Activated naive CD4-positive, alpha-beta T cell treated with anti-CD3 and anti-CD28 coated beads, Interleukin-2, amount 10 ng/mL, durations not matched to agents 7 days and 5 days (primary cell): ENCODE measurements around the gene UGT1A9.
"Not testable (repeated sequence)": the region's sequence is repeated elsewhere in the genome, so short reads cannot be mapped to it uniquely, and the experiment has no call there.

Experiments
- CTCF ChIA-PET: fragments of 350-600 bp; sonication (Branson Sonifier 250); formaldehyde crosslinking; loops from one replicate; lab custom pipeline; 2021; ENCODE audit warnings: antibody characterized with exemption; lab: Charles Lee
- DNase-seq: peaks from one replicate; pipeline ENCODE4 v3.0.0-alpha.2; 2020
- H3K27ac Mint-ChIP-seq: one replicate; pipeline ENCODE4 v1.8.0; 2021; ENCODE audit warnings: mild to moderate bottlenecking, moderate library complexity, mixed read lengths
- H3K27me3 Mint-ChIP-seq: one replicate; pipeline ENCODE4 v1.8.0; 2021; ENCODE audit warnings: mild to moderate bottlenecking, mixed read lengths
- H3K36me3 Mint-ChIP-seq: one replicate; pipeline ENCODE4 v1.8.0; 2021; ENCODE audit warnings: mixed read lengths
- H3K4me1 Mint-ChIP-seq: one replicate; pipeline ENCODE4 v1.8.0; 2021; ENCODE audit warnings: mixed read lengths
- H3K4me3 Mint-ChIP-seq: one replicate; pipeline ENCODE4 v1.8.0; 2021; ENCODE audit warnings: mild to moderate bottlenecking, moderate library complexity, mixed read lengths
- H3K9me3 Mint-ChIP-seq: one replicate; pipeline ENCODE4 v1.8.0; 2021; ENCODE audit warnings: mixed read lengths

Gene UGT1A9

DNA sequence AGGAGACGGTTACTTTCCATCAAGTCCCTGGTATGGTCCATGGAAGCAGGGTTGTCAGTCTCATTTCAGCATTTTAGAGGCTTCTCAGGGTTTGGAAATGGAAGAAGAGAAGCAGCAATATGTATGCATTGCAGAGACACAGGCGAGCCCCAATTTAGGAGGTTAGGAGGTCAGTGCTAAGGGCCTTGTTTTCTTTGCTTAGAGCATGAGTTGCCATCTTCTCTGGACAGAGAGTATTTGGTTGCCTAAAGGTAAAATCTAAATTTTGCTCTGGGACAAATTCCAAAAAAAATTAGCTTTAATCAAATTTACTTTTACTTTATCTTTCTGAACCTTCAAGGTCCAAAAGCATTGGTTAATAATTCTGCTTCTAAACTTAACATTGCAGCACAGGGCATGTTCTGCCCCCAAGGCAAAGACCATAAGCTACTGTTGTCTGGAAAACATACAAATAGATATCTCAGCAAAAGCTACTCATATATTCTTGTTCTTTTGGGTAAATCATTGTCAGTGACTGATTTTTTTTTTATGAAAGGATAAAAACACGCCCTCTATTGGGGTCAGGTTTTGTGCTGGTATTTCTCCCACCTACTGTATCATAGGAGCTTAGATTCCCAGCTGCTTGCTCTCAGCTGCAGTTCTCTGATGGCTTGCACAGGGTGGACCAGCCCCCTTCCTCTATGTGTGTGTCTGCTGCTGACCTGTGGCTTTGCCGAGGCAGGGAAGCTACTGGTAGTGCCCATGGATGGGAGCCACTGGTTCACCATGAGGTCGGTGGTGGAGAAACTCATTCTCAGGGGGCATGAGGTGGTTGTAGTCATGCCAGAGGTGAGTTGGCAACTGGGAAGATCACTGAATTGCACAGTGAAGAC lies at the start of gene UGT1A9:
TSS of gene UGT1A9 (plus strand) at position 609 of the 872 bp plus-strand sequence. CDS start at position 646, 37 bp downstream.
- no peaks in the 10 kb centered on the region for H3K9me3 Mint-ChIP-seq
- peaks cover 10% of the 10 kb centered on the region for H3K27me3 Mint-ChIP-seq
- H3K4me1 Mint-ChIP-seq = no peaks in the 10 kb centered on the region
- H3K4me3 Mint-ChIP-seq = no peak within 1 kb of the TSS
- no peak for DNase-seq
- H3K27ac Mint-ChIP-seq = no peak within 1 kb of the TSS
- no peaks in the 10 kb centered on the region for H3K36me3 Mint-ChIP-seq
- CTCF ChIA-PET = no interaction called here

DNA sequence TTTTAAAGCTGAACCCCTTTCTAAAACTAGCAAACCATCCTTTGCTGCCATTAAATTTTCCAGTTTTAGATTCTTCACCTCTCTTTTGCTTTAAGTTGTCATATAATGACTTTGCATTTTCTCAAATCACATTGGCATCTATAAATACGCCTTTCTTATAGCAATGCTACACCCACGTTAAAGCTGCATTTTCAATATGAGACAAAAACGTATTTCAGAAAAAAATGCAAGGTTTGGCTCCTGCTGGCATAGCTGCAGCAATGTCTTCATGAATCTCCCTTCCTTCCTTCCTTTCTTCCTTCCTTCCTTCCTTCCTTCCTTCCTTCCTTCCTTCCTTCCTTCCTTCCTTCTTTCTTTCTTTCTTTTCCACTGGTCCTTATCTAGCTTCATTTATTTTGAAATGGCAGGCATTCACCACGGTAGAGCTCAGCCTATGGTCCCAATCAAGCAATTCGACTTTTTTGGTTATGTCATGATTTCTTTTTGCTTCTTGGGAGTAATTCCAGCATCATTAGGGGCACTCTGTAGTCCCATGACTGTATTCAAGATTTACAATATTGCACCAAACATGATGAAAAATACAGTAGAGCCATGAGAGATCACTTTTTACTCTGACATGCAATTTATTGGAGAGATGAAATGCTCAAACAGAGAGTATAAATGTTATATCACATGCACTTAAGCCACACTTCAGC lies 44.2 kb upstream of the UGT1A9 start:
- H3K36me3 Mint-ChIP-seq = no peaks in the 10 kb centered on the region
- DNase-seq = no peak
- no peaks in the 10 kb centered on the region for H3K4me1 Mint-ChIP-seq
- CTCF ChIA-PET = no interaction called here
- H3K4me3 Mint-ChIP-seq = no peak overlapping the region
- H3K27ac Mint-ChIP-seq = no peak overlapping the region
- H3K9me3 Mint-ChIP-seq = no peaks in the 10 kb centered on the region
- H3K27me3 Mint-ChIP-seq = peaks cover 12% of the 10 kb centered on the region

DNA sequence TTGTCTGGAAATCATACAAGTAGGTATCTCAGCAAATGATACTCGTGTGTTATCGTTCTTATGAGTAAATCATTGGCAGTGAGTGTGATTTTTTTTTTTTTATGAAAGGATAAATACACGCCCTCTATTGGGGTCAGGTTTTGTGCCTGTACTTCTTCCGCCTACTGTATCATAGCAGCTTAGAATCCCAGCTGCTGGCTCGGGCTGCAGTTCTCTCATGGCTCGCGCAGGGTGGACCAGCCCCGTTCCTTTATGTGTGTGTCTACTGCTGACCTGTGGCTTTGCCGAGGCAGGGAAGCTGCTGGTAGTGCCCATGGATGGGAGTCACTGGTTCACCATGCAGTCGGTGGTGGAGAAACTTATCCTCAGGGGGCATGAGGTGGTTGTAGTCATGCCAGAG lies 35.4 kb upstream of the UGT1A9 start, which contains the start of gene UGT1A10:
TSS of gene UGT1A10 (plus strand) at position 143 of the 400 bp plus-strand sequence. CDS start at position 218, 75 bp downstream.
- H3K4me3 Mint-ChIP-seq, CTCF ChIA-PET, H3K9me3 Mint-ChIP-seq, H3K27ac Mint-ChIP-seq, H3K27me3 Mint-ChIP-seq, H3K4me1 Mint-ChIP-seq, DNase-seq, H3K36me3 Mint-ChIP-seq: not testable (repeated sequence)

DNA sequence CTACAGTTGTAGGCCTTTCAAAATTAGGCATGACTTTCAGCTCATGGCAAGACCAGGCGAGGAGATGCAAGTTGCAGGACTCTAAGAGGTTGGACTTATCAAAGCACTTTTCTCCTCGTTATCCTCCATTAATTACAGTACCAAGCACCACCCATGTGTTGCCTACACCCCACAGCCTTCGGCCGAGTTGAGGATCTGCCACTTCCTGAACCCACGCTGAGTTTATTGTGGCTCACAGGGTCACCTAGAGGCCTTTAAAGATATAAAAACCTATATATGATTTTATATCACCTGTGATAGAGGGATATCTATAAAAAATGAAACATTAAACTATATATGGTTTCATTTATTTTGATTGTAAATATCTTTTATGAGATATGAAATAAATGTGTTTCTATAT lies 32.9 kb upstream of the UGT1A9 start:
- Mint-ChIP-seq H3K27ac (no peak overlapping the region), H3K36me3 (no peaks in the 10 kb centered on the region), H3K4me1 (no peaks in the 10 kb centered on the region), H3K4me3 (no peak overlapping the region), H3K9me3 (no peaks in the 10 kb centered on the region), H3K27me3 (peaks cover 8% of the 10 kb centered on the region)
- CTCF ChIA-PET = no interaction called here
- DNase-seq = no peak

DNA sequence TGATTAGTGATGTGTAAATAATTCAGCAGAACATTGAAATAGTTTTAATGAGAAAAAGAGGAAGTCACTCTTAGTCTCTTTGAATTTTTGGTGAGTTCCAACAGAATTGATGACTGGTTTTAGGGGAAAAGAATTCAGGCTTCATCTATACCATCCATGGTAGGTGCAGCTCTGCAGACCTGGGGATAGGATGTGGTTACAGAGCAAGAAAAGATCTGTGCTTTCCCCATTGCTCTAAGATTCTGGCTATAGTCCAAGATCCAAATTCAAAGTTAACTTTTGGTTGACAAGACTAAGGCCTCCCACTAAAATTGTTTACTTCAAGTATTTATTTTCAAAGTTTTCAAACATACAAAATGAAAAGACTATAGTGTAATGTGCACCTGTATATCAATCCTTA lies 31.8 kb upstream of the UGT1A9 start:
- CTCF ChIA-PET = no interaction called here
- H3K27me3 Mint-ChIP-seq = peaks cover 8% of the 10 kb centered on the region
- no peak overlapping the region for H3K4me3 Mint-ChIP-seq
- no peak overlapping the region for H3K27ac Mint-ChIP-seq
- peaks cover 2% of the 10 kb centered on the region for H3K9me3 Mint-ChIP-seq
- no peaks in the 10 kb centered on the region for H3K4me1 Mint-ChIP-seq
- DNase-seq = no peak
- H3K36me3 Mint-ChIP-seq = no peaks in the 10 kb centered on the region

DNA sequence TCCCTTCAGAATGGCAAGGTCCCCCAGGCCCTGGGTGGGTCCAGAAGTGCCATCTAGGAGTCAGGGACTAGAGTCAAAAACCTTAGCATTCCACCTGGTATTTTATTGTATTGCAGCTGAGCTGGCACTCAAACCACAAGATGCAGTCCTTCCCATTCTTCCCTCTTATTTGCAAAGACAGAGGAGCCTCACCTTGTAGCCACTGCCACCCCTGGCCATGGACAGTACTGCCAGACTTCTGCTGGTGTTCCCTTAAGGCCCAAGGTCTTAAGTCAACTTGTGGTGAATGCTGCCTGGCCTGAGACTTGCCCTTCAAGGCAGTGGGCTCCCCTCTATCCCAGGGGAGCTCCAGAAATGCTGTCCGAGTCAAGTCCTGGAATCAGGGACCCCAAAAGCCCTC lies 28.6 kb upstream of the UGT1A9 start:
- peaks cover 21% of the 10 kb centered on the region for H3K9me3 Mint-ChIP-seq
- peaks cover 8% of the 10 kb centered on the region for H3K27me3 Mint-ChIP-seq
- H3K36me3 Mint-ChIP-seq = no peaks in the 10 kb centered on the region
- CTCF ChIA-PET = no interaction called here
- H3K4me3 Mint-ChIP-seq = no peak overlapping the region
- no peak for DNase-seq
- no peaks in the 10 kb centered on the region for H3K4me1 Mint-ChIP-seq
- no peak overlapping the region for H3K27ac Mint-ChIP-seq

DNA sequence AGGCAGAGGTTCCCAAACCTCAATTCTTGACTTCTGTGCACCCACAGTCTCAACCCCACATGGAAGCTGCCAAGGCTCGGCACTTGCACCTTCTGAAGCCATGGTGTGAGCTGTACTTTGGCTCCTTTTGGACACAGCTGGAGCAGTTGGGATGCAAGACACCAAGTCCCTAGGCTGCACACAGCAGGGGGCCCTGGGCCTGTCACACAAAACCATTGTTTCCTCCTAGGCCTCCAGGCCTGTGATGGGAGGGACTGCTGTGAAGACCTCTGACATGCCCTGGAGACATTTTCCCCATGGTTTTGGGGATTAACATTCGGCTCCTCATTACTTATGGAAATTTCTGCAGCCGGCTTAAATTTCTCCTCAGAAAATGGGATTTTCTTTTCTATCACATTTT lies 25.7 kb upstream of the UGT1A9 start:
- H3K27ac Mint-ChIP-seq, H3K4me3 Mint-ChIP-seq, H3K36me3 Mint-ChIP-seq, H3K27me3 Mint-ChIP-seq, DNase-seq, H3K4me1 Mint-ChIP-seq, CTCF ChIA-PET: not testable (repeated sequence)
- H3K9me3 Mint-ChIP-seq = peaks cover 21% of the 10 kb centered on the region

DNA sequence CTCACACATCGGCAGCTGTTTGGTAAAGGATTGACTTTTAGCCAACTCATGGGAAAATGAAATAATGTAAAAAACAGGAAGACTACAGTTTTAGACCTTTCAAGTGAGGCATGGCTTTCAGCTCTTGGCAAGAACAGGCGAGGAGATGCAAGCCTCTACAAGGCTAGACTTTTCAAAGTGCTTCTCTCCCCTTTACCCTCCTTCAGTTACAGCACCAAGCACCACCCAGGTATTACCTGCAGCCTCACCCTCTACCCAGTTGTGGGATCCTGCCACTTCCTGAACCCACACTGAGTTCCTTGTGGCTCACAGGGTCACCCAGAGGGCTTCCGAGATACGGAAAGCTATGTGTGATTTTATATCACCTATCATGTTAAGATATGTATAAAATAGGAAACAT lies 20.7 kb upstream of the UGT1A9 start:
- Mint-ChIP-seq H3K36me3 (no peaks in the 10 kb centered on the region), H3K4me1 (no peaks in the 10 kb centered on the region)
- DNase-seq = no peak

DNA sequence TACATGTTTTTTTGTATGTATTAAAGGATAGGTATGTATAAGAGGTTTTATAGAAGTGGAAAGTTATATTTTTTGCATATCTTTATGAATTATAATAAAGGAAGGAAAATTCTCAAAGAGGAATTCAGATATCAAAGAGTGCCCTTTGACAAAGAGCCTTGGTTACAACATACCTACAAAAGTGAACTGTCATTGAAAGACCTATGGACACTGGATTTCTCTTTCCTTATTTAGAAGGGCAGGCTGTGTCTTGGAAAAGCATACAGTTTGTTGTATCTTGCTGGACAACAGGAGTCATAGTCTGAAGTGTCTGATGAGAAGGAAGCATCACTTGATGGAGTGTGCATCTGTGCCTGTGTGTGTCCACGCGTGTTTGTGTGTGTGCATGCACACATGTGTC lies 20.3 kb upstream of the UGT1A9 start:
- CTCF ChIA-PET = no interaction called here
- H3K27me3 Mint-ChIP-seq = peaks cover 9% of the 10 kb centered on the region

More for the DNA sequence above, 20.7 kb upstream of the UGT1A9 start:
- H3K9me3 Mint-ChIP-seq = peaks cover 11% of the 10 kb centered on the region
- no peak overlapping the region for H3K27ac Mint-ChIP-seq
- H3K27me3 Mint-ChIP-seq = peaks cover 9% of the 10 kb centered on the region
- H3K4me3 Mint-ChIP-seq = no peak overlapping the region
- CTCF ChIA-PET = no interaction called here

DNA sequence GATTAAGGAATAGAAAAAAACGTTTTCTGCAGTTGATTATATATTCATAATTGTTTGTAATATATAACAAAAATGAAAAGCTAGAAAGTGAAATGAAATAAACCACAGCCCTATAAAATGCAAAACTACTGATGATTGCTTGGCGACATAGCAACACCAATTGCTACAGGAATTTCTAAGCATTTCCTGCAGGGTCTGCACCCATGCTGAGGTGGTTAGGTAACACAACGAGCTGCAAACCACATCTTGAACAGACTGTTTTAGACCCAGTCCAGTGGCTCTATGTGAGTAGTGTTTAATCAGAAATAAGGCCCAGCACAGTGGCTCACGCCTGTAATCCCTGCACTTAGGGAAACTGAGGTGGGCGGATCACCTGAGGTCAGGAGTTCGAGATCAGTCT lies 17.2 kb upstream of the UGT1A9 start:
- Mint-ChIP-seq H3K4me3 (no peak overlapping the region), H3K9me3 (no peaks in the 10 kb centered on the region), H3K27ac (no peak overlapping the region), H3K36me3 (no peaks in the 10 kb centered on the region), H3K27me3 (peaks cover 20% of the 10 kb centered on the region), H3K4me1 (no peaks in the 10 kb centered on the region)
- no peak for DNase-seq
- CTCF ChIA-PET = no interaction called here

More for the DNA sequence above, 20.3 kb upstream of the UGT1A9 start:
- DNase-seq = no peak
- Mint-ChIP-seq H3K27ac (no peak overlapping the region), H3K4me3 (no peak overlapping the region), H3K36me3 (no peaks in the 10 kb centered on the region), H3K4me1 (no peaks in the 10 kb centered on the region), H3K9me3 (peaks cover 9% of the 10 kb centered on the region)

DNA sequence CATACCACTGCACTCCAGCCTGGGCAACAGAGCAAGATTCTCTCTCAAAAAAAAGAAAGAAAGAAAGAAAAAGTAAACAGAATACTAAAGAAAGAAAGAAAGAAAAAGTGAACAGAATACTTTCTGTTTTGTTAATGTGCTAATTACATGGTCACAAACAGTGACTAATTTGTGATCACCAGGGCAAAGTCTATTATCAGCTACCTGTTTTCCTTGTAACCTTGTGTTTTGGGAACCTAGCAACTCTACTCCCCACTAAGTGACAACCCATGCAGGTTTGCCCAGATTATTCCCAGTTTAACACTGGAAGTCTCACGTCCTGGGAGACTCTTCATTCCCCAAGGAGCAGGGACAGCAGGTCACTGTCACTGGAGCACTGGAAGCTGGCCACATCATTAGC lies 16.7 kb upstream of the UGT1A9 start:
- Mint-ChIP-seq H3K4me3 (no peak overlapping the region), H3K27ac (no peak overlapping the region), H3K27me3 (peaks cover 21% of the 10 kb centered on the region), H3K4me1 (no peaks in the 10 kb centered on the region), H3K36me3 (no peaks in the 10 kb centered on the region), H3K9me3 (no peaks in the 10 kb centered on the region)
- no peak for DNase-seq
- CTCF ChIA-PET = no interaction called here

DNA sequence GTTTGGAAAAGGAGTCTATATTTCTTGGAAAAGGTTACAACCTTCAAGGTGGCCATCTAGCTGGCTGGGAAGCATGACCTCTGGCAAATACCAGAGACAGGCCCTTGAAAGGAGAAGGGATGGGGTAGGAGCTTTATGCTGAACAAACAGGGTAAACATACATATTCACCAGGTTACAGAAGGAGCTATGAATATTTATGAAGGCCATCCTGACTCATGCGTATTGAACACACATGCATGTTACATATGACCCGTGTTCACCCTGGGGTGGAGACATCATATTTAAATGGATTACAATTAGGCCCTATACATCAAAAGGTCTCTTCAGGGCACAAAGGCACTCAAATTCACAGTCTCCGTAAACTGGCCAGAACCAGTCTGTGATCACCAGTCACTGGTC lies 15.8 kb upstream of the UGT1A9 start:
- H3K9me3 Mint-ChIP-seq, CTCF ChIA-PET, H3K36me3 Mint-ChIP-seq, H3K27ac Mint-ChIP-seq, H3K4me1 Mint-ChIP-seq, DNase-seq, H3K4me3 Mint-ChIP-seq: not testable (repeated sequence)
- peaks cover 23% of the 10 kb centered on the region for H3K27me3 Mint-ChIP-seq

DNA sequence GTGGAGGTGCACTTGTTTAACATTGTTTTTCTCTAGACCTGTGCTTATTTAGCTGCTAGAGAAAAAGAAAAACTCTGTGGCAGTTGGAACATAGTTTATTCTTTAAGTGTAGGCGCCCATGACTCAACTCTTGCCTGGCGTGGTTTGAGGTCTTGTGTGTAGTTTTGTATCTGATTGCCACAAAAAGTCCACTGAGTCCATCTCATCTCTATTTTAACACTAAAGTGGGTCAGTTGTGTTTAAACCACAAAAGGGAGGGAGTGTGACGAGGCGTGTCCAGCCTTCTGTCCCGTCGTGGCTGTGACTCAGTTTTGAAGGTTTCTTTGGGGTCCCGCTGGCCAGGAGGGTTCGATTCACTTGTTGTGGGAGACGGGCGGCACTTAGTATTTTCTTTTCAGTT lies 15.3 kb upstream of the UGT1A9 start:
- H3K4me3 Mint-ChIP-seq = no peak overlapping the region
- H3K4me1 Mint-ChIP-seq = no peaks in the 10 kb centered on the region
- no peak overlapping the region for H3K27ac Mint-ChIP-seq
- no peaks in the 10 kb centered on the region for H3K9me3 Mint-ChIP-seq
- H3K36me3 Mint-ChIP-seq = no peaks in the 10 kb centered on the region
- no peak for DNase-seq
- CTCF ChIA-PET = no interaction called here
- peaks cover 25% of the 10 kb centered on the region for H3K27me3 Mint-ChIP-seq

DNA sequence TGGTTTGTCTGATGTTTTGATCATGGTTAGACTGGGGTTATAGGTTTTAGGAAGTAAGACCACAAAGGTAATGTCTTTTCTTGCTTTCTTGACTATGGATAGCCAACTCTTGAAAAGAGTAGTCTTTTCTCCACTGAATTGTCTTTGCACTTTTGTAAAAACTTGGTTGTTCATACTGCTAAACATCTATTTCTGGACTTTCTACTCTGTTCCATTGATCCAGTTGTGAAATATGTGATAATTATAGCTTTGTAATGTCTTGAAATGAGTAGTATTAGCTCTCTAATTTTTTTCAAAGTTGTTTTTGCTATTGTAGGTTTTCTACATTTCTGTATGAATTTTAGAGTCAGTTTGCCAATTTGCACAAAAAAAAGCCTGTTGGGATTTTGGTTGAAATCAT lies 13.1 kb upstream of the UGT1A9 start:
- Mint-ChIP-seq H3K27me3 (peaks cover 31% of the 10 kb centered on the region), H3K36me3 (no peaks in the 10 kb centered on the region), H3K4me3 (no peak overlapping the region), H3K4me1 (no peaks in the 10 kb centered on the region), H3K27ac (no peak overlapping the region), H3K9me3 (no peaks in the 10 kb centered on the region)
- CTCF ChIA-PET = no interaction called here
- DNase-seq = no peak

DNA sequence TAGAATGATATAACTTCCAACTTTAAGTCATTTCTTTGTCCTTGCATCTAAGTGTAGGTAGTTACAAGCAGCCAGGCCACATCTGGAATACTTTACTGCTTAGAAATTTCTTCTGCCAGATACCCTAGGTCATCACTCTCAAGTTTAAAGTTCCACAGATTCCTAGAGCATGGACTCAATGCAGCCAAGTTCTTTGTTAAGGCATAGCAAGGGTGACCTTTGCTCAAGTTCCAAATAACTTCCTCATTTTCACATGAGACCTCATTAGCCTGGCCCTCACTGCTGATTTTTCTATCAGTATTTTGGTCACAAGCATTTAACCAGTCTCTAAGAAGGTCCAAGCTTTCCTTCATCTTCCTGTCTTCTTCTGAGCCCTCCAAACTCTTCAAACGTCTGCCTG lies 7.8 kb upstream of the UGT1A9 start:
- Mint-ChIP-seq H3K36me3 (no peaks in the 10 kb centered on the region), H3K27me3 (peaks cover 30% of the 10 kb centered on the region), H3K4me3 (no peak overlapping the region), H3K4me1 (no peaks in the 10 kb centered on the region), H3K9me3 (no peaks in the 10 kb centered on the region), H3K27ac (no peak overlapping the region)
- DNase-seq = no peak
- CTCF ChIA-PET = no interaction called here
